Heart left ventricle (tissue), 13 donors: ENCODE data around the gene TMEM248.

ENCODE experiments used
- CTCF ChIP-seq, 12 donors: fragments of 200-600 bp; sonication (generic) in 4 of 12; IDR thresholded peaks; one replicate each; pipeline versions ENCODE4 v1.5.0 to v1.8.0; 2018 to 2022; ENCODE audit warnings: antibody characterized with exemption in 12 of 12, mild to moderate bottlenecking in 5 of 12
- POLR2A ChIP-seq, 2 donors: fragments of 450-650 bp; IDR thresholded peaks; one replicate each; pipeline ENCODE4 v1.6.1; 2017; ENCODE audit warnings: antibody characterized with exemption in 2 of 2, mild to moderate bottlenecking in 2 of 2, moderate library complexity in 2 of 2
- donor health status: ischemic (EF 13 %, LVEDD 7.1; RV severe dilation, severe dysfunction).
- donor health status: DM: no; HTN: yes; CAD: no.
- donor health status: DM: no; HTN: no; CAD: no.
- donor health status: ischemic (EF 25% LVEDD 6.9; RV normal size, moderate dysfunction).
- donor health status: ischemic (EF 25% LVEDD 5.7; RV mildly dilated, moderate dysfunction).
- donor health status: ischemic (EF 35%, LVEDD 5.7; RV mildly dilated, moderate dysfunction).
- donor health status: nonischemic (EF 11% LVEDD 7.7; RV severe dilation, severe dysfunction).
- donor health status: DM: yes; HTN: yes; CAD: no.
- donor health status: PGD.
- donor health status: ischemic (EF 29% LVEDD 5.4; RV normal size, mild dysfunction).
- donor health status: nonischemic (EF 23%, LVEDD 6.1; RV moderate dilation, normal function).

GRCh38 chr7:66873476-66873875 is 47.5 kb upstream of the TMEM248 start:
- TF ChIP-seq CTCF (IDR thresholded peaks at IDR 0.05) (no peak), POLR2A (IDR thresholded peaks at IDR 0.05) (no peak)
